AG04450 (cell line): ENCODE measurements around the gene VAC14. TPM values are rescaled to one million over a fixed set of nuclear protein-coding genes. Genes with fewer than 3 reads are reported as not detected.

Experiments
- CTCF ChIA-PET: fragments of 300-600, 350-600 bp; formaldehyde crosslinking; extraction: SDS; loops from one replicate; lab custom pipeline; 2022; ENCODE audit warnings: antibody characterized with exemption, inconsistent platforms; lab: Charles Lee
- POLR2A ChIA-PET: fragments of 350-600 bp; formaldehyde crosslinking; extraction: SDS; loops from one replicate; lab custom pipeline; 2021; ENCODE audit warnings: antibody characterized with exemption, inconsistent platforms; lab: Yijun Ruan, JAX
- DNase-seq: peaks from one replicate; pipeline ENCODE4 v3.0.0-alpha.2; 2011; ENCODE audit warnings: low read depth, low spot score
- H3K27ac ChIP-seq: one replicate; pipeline ENCODE4 v1.5.1; 2012; ENCODE audit warnings: low read depth, low read length, control low read depth
- H3K27me3 ChIP-seq: one replicate; pipeline ENCODE4 v1.6.0; 2012; ENCODE audit warnings: low read length; ENCODE audit not compliant: control insufficient read depth, insufficient read depth
- H3K4me3 ChIP-seq: 2 replicates; pipeline ENCODE4 v1.5.1; 2011; ENCODE audit warnings: mild to moderate bottlenecking, low read depth, low read length, control low read depth
- H3K9me3 ChIP-seq: 2 replicates; pipeline ENCODE4 v1.5.1; 2012; ENCODE audit warnings: low read length; ENCODE audit not compliant: control insufficient read depth, insufficient read depth
- CTCF ChIP-seq: IDR thresholded peaks from 2 replicates; pipeline ENCODE4 v1.5.1; 2011; ENCODE audit warnings: low read depth, low read length, control low read depth, inconsistent platforms
- polyA plus RNA-seq: library from polyadenylated mRNA; depleted of rRNA; stranded (reverse); fragments of >200 nt; gene quantifications from 2 replicates; pipeline ENCODE4 v1.2.3, GENCODE V29; 2011

VAC14 gene
- polyA plus RNA-seq, 1 experiment: 30.2 TPM

DNA sequence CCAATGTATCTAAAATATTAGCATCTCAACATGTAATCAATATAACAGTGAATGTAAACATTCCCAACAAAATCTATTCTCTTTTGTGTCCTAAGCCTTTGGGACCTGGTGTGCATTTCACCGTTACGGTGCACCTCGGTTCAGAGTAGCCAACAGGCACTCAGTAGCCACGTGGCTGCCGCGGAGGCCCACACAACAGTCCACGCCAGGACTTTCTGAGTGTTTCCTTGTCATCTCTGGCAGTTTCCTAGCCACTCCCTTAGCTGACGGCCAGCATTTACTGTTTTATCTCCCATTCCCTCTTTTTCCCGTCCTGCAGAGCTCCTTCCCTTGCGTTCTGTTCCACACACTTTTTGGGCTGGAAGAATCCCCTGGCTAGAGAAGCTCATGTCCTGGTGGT is 36.3 kb downstream of the VAC14 start:
- H3K9me3 ChIP-seq: no peaks in the 10 kb centered on the region; the same call in 1 of the 2 replicates
- ChIA-PET CTCF (no interaction called here), POLR2A (no interaction called here)
- DNase-seq: no peak
- H3K4me3 ChIP-seq: no peak overlapping the region
- no peak for TF ChIP-seq CTCF
- no peaks in the 10 kb centered on the region for H3K27me3 ChIP-seq
- no peak overlapping the region for H3K27ac ChIP-seq

DNA sequence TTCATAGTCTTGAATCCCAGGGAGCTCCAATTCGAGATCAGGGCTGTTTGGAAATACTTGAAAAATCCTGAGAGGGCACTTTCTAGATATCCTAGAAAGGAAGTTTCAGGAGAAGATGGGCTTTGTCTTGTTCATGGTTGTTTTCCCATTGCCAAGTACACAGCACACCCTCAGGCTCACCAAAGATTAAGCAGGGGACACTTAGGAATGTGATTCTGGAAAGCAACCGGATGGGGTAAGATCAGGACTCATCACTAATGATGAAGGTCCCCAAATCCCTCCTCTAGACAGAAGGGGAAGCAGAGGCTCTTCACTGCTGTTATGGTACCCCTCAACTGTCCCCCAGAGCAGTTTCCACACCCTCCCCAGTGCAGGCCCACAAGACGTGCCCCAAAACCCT is 40.7 kb downstream of the VAC14 start:
- Histone ChIP-seq H3K27ac (peak overlapping the region; percentile 93), H3K9me3 (no peaks in the 10 kb centered on the region; the same call in 1 of the 2 replicates), H3K27me3 (no peaks in the 10 kb centered on the region), H3K4me3 (no peak overlapping the region)
- ChIA-PET CTCF (interaction anchor here (1.2 to 6.2 kb wide), 3 partner anchors 10 to 21 kb away, joined by 4 to 42 read pairs (median 7); no protein-coding TSS in a partner anchor), POLR2A (interaction anchor here (0.6 to 2.4 kb wide), 13 partner anchors 10 to 201 kb away, joined by 3 to 28 read pairs (median 6); no protein-coding TSS in a partner anchor)
- no peak for DNase-seq
- TF ChIP-seq CTCF: no peak

- no peak for TF ChIP-seq CTCF
- ChIA-PET POLR2A (interaction anchor here (2.1 to 2.4 kb wide), 2 partner anchors 9 to 57 kb away, joined by 15 to 28 read pairs; no protein-coding TSS in a partner anchor), CTCF (interaction anchor here (1.2 to 6.2 kb wide), 2 partner anchors 11 to 21 kb away, joined by 4 to 42 read pairs; no protein-coding TSS in a partner anchor)
- Histone ChIP-seq H3K27ac (peak overlapping the region; percentile 93), H3K4me3 (no peak overlapping the region), H3K27me3 (no peaks in the 10 kb centered on the region), H3K9me3 (no peaks in the 10 kb centered on the region; the same call in 1 of the 2 replicates)
- DNase-seq: no peak
Observed at GRCh38 chr16:70759666-70760065, 41.3 kb downstream of the VAC14 start.

DNA sequence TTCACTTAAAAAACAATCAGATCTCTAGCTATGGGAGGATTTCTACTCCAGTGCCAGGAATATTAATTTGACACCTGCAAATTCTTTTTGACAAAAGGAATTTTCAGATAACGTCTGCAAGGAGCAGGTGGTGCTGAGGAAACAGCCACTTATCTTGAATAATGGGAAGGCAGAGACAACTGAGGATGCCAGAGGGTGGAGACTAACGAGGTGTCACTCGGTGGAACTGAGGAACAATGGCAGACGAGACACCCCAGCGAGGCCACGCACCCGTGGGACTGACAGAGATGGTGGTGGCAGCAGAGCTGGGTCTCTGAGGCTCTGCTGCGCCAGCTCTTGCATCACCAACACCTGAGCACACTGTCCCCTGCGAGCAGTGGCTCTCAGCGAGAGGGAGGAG is 42.2 kb downstream of the VAC14 start:
- Histone ChIP-seq H3K9me3 (no peaks in the 10 kb centered on the region; the same call in 1 of the 2 replicates), H3K27me3 (no peaks in the 10 kb centered on the region), H3K27ac (no peak overlapping the region), H3K4me3 (no peak overlapping the region)
- CTCF ChIA-PET: interaction anchor here (6.2 kb wide), 1 partner anchor 12 kb away, joined by 42 read pairs; no protein-coding TSS in a partner anchor
- no peak for TF ChIP-seq CTCF
- no peak for DNase-seq
- POLR2A ChIA-PET: no interaction called here

DNA sequence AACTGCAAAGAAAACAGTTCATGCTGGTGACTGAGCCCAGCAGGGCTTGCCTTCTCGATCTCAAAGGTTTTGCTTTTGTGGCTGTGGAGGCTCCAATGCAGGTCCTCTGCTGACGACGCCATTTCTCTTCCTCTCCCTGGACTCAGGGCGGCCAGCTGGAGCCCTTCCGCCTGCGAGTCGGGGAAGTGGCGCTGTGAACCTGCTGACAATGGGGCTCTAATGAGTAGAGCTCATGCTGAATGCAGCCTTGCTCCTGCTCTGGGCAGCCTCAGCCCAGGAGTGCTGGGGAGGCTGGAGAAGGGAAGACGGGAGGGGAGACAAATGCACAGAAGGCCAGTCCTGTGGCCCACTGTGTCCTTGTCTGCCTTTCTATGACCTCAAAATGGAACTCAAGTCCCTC is 43.8 kb downstream of the VAC14 start:
- ChIA-PET POLR2A (no interaction called here), CTCF (interaction anchor here (6.2 kb wide), 1 partner anchor 14 kb away, joined by 42 read pairs; no protein-coding TSS in a partner anchor)
- H3K27ac ChIP-seq: no peak overlapping the region
- no peaks in the 10 kb centered on the region; the same call in 1 of the 2 replicates for H3K9me3 ChIP-seq
- no peak for TF ChIP-seq CTCF
- H3K27me3 ChIP-seq: no peaks in the 10 kb centered on the region
- no peak overlapping the region for H3K4me3 ChIP-seq
- no peak for DNase-seq
